ENCODE measurements around the gene TNNC2.
A peak's percentile ranks its signal among the peaks of the same experiment; 100 is the strongest.
"Not testable (repeated sequence)": the region's sequence is repeated elsewhere in the genome, so short reads cannot be mapped to it uniquely, and the experiment has no call there.

The TNNC2 gene

GRCh38 chr20:45848969-45849582 is 22.0 kb upstream of the TNNC2 start:
- peak; percentile 19 for DNase-seq (ENCODE audit: low read depth)

DNA sequence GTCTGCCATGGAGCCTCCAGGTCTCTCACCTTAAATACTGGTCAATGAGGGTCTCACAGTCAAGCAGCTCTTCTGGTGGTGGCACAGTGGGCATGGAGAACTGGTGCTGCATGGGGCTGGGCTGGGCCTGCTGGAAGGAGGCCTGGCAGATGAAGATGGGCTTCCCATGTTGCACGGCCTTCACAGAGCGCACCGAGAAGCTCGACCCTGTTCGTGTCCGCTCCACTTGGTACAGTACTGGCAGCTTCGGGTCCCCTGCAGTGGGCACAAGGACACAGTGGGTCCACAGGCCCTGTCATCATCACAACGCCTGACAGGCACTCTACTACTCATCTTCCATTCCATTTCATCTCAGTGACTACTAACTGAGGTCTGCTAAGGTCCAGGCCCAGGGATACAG is 21.3 kb upstream of the TNNC2 start:
- no peak for DNase-seq (ENCODE audit: low read depth)

- no peak for DNase-seq (ENCODE audit: low read depth)
Measured at GRCh38 chr20:45845452-45845851, 18.3 kb upstream of the TNNC2 start.

- no peak for DNase-seq (ENCODE audit: low read depth)
Measured at GRCh38 chr20:45843506-45843905, 16.4 kb upstream of the TNNC2 start.

DNA sequence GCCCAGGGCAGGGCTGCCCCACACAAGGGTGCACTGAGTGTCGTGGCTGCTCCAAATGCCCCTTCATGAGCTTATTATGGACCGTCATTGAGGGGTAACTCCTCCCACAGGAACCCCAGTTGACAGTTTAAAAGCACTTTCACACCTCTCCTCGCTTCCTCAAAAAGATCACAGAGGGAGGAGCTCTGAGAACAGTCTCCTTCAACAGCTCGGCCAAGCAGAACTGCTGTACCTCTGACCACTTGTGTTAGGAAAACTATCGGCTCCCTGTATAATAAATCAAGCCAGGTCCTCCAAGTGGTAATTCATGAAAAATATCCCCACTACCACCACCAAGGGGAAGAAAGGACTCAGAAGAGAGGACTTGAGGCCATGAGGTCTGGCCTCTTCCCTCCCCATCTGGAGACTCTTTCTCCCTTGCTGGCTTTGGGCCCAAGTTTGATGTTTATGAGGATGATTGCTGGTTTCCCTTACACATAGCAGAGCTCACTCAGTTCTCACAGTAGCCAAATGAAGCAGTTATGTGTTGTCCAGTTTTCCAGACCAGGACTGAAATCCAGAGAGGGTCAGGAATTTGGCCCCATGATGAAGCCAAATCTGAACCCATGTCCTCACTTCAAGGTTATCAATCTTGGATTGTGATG is 15.2 kb upstream of the TNNC2 start:
- peak; percentile 77 for DNase-seq (ENCODE audit: low read depth)

DNA sequence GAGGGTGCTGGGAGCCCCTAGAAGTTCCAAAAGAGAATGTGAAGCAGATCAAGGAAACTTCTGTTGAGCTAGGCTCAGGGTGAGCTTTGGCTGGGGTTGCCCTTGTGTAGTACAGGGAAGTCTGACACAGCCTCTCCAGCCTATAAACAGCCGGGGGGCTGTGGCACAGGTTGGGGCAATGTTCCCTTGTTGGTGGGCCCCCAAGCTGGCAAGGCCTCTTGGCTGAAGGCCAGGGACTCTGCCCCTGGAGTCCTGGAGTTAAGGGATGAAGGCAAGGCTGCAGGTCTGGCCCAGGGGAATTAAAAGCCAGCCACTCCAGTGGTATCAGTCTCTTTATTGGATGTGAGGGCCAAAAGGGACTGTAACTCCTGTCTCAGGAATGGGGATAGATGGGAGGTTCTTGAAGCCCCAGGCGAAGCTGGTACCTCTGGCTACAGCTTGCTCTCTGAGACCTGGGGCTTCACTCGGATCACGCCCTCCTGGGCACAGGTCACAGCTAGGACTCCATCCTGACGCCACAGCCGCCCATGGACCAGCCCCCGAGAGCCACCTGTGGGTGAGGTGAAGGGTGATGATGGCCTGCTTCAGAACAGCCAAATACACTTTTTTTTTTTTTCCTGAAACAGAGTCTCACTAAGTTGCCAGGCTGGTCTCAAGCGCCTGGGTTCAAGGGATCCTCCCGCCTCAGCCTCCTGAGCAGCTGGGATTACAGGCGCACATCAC is 14.5 kb upstream of the TNNC2 start:
- no peak for DNase-seq (ENCODE audit: low read depth)

- DNase-seq (ENCODE audit: low read depth) = no peak
Measured at GRCh38 chr20:45840700-45841198, 13.6 kb upstream of the TNNC2 start.

DNA sequence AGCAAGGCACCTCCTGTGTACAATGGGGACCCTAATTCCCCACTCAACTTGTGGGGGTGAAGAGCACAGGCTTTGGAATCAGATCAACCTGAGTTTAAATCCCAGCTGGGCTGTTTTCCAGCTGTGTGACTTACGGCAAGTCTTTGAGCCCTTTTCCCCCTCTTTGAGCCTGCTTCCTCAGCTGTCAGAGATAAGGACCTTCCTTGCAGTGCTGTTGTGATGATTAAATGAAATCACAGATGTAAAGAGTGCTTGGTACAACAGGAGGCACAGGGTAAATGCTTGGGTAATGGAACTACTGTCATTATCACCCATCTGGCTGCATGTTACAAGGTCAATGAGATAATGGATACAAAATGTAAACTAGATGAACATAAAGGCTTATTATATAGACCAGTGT is 9.7 kb upstream of the TNNC2 start:
- DNase-seq (ENCODE audit: low read depth) = peak; percentile 76

DNA sequence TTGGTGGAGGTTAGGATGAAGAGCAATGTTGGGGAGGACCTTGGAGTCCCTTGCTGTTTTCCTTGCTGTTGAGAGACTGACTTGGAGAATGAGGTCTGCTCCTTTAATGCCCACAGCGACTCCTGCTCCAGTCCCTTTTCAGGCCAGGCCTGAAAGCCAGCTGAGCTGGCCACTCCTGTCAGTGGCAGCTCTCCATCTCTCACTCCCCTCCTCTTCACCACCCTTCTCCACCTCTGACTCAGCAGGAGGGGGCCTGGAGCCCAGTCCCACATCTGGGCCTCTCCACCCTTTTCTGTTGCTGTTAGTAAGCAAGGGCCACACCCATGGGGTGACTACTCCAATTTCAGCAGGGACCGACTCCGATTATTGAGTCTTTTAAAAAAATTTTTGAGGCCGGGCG is 8.7 kb upstream of the TNNC2 start:
- peak; percentile 18 for DNase-seq (ENCODE audit: low read depth)

- peak; percentile 19 for DNase-seq (ENCODE audit: low read depth)
Measured at GRCh38 chr20:45835329-45835765, 8.2 kb upstream of the TNNC2 start.

- DNase-seq (ENCODE audit: low read depth) = no peak
Measured at GRCh38 chr20:45834797-45835161, 7.7 kb upstream of the TNNC2 start.

DNA sequence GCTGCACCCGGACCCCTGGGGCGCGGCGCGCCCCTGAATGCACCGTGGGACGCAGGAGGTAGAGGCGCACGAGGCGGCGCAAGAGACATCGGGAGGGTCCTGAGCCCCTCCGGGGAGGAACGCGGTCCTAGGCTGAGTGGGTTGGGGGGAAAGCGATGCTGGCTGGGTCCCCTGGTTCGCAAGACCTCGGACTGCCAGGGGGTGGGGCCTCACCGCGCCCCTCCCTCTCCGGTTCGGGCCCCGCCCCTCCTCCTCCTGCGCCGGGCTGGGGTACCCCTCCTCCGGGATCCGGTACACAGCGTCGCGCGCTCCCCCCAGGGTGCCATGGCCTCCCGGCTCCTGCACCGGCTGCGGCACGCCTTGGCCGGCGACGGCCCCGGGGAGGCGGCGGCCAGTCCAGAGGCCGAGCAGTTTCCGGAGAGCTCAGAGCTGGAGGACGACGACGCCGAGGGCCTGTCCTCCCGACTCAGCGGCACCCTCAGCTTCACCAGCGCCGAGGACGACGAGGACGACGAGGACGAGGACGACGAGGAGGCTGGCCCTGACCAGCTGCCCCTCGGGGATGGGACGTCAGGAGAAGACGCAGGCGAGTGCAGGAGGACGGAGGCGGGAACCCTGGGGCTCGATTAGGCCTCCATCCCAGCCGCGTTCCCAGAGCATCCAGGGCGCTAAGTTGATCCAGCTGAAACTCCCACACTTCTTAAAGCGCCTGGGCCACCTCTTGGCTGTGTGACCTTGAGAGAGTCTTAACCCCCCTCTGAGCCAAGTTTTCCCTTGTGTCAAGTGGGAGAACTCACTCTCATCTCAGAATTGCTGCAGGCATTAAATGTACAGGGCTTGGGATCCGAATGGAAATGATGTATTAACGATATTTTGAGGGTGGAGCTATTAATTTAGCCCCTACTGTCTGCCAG is 7.0 kb upstream of the TNNC2 start:
- DNase-seq (ENCODE audit: low read depth) = peak; percentile 51

DNA sequence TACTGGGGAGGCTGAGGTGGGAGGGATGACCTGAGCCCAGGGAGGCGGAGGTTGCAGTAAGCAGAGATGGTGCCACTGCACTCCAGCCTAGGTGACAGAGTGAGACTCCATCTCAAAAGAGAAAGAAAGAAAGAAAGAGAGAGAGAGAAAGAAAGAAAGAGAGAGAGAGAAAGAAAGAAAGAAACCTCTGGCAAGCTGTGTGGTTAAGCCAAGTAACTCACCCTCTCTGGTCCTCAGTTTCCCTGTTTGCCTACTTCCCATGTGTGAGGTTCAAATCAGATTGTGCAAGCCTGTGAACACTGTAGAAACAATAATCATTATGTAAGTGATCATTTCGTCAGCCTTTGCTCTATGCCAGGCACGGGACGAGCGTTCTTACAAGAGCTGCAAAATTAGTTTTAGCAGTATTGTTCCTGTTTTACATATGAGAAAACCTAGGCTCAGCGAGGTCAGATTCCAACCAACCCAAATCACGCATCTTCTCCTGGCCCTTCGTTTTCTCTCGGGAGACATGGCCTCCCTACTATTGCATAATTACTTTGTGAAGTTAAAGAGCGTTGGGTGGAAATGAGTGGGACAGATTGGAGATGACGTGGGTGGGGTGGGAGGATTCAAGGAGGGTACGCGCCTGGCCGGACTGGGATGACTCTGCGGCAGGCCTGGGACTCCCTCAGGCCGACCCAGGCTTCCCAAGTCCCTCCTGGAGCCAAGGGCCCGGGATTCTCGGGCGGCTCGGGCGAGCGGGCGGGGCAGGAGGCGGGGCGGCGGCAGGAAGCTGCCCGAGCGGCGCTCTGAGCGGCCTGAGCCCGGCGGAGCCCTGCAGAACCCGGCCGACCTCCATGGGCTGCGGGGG is 6.1 kb upstream of the TNNC2 start, which contains the start of gene SNX21:
Gene SNX21 (plus strand): TSS at position 770 of the 853 bp plus-strand sequence. CDS start 121 bp downstream, outside the sequence.
- peak; percentile 97 for DNase-seq (ENCODE audit: low read depth)

GRCh38 chr20:45832619-45833018 is 5.5 kb upstream of the TNNC2 start:
- DNase-seq (ENCODE audit: low read depth) = no peak

- DNase-seq (ENCODE audit: low read depth) = not testable (repeated sequence)
Measured at GRCh38 chr20:45829673-45830106, 2.6 kb upstream of the TNNC2 start.

DNA sequence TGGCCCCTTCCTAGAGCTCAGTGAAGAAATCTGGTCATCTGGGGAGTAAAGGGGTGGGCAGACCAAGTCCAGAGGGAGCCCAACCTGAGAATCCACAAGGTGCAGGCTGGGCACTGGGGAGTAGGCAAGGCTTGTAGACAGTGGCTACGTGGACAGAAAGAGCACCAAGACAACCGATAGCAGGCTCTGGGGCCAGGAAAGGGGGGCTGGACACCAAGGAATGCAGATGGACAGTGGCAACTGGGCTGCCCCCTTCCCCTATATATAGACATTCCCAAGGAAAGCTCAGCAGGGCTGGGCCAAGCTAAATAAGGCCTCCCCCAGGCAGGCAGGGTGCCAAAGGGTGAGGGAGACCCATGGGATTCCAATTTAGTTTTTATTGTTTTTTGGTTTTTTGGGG is 1.5 kb upstream of the TNNC2 start:
- no peak for DNase-seq (ENCODE audit: low read depth)

- DNase-seq (ENCODE audit: low read depth) = no peak
Measured at GRCh38 chr20:45827712-45828111, 600 bp upstream of the TNNC2 start.

GRCh38 chr20:45826381-45827019 is 612 bp downstream of the TNNC2 start:
- DNase-seq (ENCODE audit: low read depth) = peak; percentile 85

DNA sequence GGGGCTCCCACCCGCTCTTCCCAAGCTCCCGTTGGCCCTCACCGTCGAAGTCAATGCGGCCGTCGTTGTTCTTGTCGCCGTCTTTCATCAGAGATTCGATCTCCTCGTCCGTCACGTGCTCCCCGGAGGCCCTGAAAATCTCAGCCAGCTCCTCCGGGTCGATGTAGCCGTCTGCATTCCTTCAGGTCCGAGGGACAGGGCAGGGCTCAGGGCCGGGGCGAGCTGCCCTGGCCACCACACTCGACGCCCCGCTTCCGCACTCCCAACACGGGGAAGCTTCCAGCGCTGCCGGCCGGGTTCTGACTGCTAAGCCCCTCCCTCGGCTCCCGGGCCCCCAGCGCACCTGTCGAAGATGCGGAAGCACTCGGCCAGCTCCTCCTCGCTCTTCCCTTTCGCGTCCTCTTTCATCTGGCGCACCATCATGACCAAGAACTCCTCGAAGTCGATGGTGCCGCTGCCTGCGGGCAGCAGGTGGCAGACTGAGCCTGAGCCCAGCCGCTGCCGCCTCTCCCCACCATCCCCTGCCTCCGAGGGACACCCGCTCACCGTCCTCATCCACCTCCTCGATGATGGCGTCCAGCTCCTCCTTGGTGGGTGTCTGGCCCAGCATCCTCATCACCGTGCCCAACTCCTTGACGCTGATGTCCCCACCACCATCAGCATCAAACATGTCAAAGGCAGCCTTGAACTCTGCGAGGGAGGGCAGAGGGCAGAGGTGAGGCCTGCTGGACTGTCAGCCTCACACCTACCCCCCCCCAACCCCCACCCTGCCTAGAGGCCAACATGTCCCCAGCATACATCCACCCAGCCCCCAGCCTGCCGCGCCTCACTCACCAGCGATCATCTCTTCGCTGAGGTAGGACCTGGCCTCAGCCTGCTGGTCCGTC is 2.9 kb downstream of the TNNC2 start:
- DNase-seq (ENCODE audit: low read depth) = peak; percentile 45

Measured in amniotic epithelial cell (primary cell).